Lower lobe of right lung (tissue), 2 donors: ENCODE data around the gene AK4. TPM values are rescaled to one million over a fixed set of nuclear protein-coding genes. Genes with fewer than 3 reads are reported as not detected.

Experiments used
- ATAC-seq, 2 donors: fragments of 200-7000 bp; cut with Tn5 transposase; one replicate each; pipeline ENCODE4 v1.9.1; 2020 to 2022; ENCODE audit warnings: mild to moderate bottlenecking in 2 of 2, moderate library complexity in 2 of 2
- DNase-seq: peaks from one replicate; pipeline ENCODE4 v3.0.0-alpha.2; 2020
- H3K27ac ChIP-seq: fragments of 200-600 bp; one replicate; pipeline ENCODE4 v1.8.0; 2022
- H3K27me3 ChIP-seq: fragments of 200-600 bp; one replicate; pipeline ENCODE4 v1.8.0; 2022; ENCODE audit warnings: low read depth
- H3K36me3 ChIP-seq: fragments of 200-600 bp; one replicate; pipeline ENCODE4 v1.8.0; 2022; ENCODE audit warnings: mild to moderate bottlenecking
- H3K4me1 ChIP-seq: fragments of 200-600 bp; one replicate; pipeline ENCODE4 v1.8.0; 2022
- H3K4me3 ChIP-seq: fragments of 200-600 bp; one replicate; pipeline ENCODE4 v1.8.0; 2022; ENCODE audit warnings: mild to moderate bottlenecking
- H3K9me3 ChIP-seq: fragments of 200-600 bp; one replicate; pipeline ENCODE4 v1.8.0; 2022
- intact Hi-C: fragments of 100-400 bp; cut with DNase I; formaldehyde crosslinking; loops from one replicate; pipeline ENCODE4 v1.11.0; 2022
- total RNA-seq: library from RNA; stranded (reverse); fragmentation: NEBNext Ultra II Directional; extraction: Animal tissue kit (Norgen Biotek cat#: 25700); gene quantifications from one replicate; pipeline ENCODE4 v1.2.1, GENCODE V29; 2021
- TF ChIP-seq, protein P1 (sequence below): fragments of 200-600 bp; IDR thresholded peaks from one replicate; pipeline ENCODE4 v1.8.0; 2022; ENCODE audit warnings: antibody characterized with exemption, mild to moderate bottlenecking
- donor health status: DM: no; HTN: yes; CAD: no; lungs with severe emphysema.

Gene AK4
- total RNA-seq, 1 donor from 2014 or later = 7.0 TPM

GRCh38 chr1:65214340-65215027, 66.5 kb downstream of the AK4 start:
- Histone ChIP-seq H3K36me3 (no peaks in the 10 kb centered on the region), H3K4me3 (no peak overlapping the region), H3K9me3 (no peaks in the 10 kb centered on the region), H3K27me3 (no peaks in the 10 kb centered on the region), H3K4me1 (no peaks in the 10 kb centered on the region), H3K27ac (no peak overlapping the region)
- intact Hi-C loops = no loop called here
- ATAC-seq (no peak), DNase-seq (no peak)
- TF ChIP-seq, protein P1, sequence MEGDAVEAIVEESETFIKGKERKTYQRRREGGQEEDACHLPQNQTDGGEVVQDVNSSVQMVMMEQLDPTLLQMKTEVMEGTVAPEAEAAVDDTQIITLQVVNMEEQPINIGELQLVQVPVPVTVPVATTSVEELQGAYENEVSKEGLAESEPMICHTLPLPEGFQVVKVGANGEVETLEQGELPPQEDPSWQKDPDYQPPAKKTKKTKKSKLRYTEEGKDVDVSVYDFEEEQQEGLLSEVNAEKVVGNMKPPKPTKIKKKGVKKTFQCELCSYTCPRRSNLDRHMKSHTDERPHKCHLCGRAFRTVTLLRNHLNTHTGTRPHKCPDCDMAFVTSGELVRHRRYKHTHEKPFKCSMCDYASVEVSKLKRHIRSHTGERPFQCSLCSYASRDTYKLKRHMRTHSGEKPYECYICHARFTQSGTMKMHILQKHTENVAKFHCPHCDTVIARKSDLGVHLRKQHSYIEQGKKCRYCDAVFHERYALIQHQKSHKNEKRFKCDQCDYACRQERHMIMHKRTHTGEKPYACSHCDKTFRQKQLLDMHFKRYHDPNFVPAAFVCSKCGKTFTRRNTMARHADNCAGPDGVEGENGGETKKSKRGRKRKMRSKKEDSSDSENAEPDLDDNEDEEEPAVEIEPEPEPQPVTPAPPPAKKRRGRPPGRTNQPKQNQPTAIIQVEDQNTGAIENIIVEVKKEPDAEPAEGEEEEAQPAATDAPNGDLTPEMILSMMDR = no peak

DNA sequence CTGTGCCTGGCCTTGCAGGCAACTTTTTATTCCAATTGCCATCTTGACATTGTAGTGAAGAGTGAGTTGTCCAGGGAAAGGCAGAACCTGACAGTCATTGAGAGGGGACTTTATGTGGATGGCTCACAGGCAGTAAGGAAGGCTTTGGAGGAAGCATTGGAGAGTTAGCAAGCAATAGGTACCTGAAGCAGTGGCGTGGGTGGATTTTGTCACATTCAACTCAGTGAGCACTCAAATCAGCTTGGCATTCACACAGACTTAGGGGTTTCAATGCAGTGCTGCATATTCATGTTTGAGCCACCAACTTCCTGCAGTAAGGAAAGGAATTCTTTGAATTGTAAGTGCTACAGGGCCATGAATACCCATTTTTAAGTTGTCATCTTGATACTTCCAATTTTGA, 69.0 kb downstream of the AK4 start:
- intact Hi-C loops = no loop called here
- Histone ChIP-seq H3K4me1 (no peaks in the 10 kb centered on the region), H3K27me3 (no peaks in the 10 kb centered on the region), H3K9me3 (no peaks in the 10 kb centered on the region), H3K27ac (no peak overlapping the region), H3K4me3 (no peak overlapping the region), H3K36me3 (no peaks in the 10 kb centered on the region)
- ATAC-seq (no peak), DNase-seq (no peak)
- TF ChIP-seq, protein P1 = no peak

- Histone ChIP-seq H3K4me1 (no peaks in the 10 kb centered on the region), H3K4me3 (no peak overlapping the region), H3K27ac (no peak overlapping the region), H3K27me3 (no peaks in the 10 kb centered on the region), H3K9me3 (no peaks in the 10 kb centered on the region), H3K36me3 (no peaks in the 10 kb centered on the region)
- TF ChIP-seq, protein P1 = no peak
- no peak for DNase-seq
- intact Hi-C loops = no loop called here
- no peak for ATAC-seq
Observed at GRCh38 chr1:65221638-65222339, 73.8 kb downstream of the AK4 start.

- H3K36me3 ChIP-seq = no peaks in the 10 kb centered on the region
- H3K4me3 ChIP-seq = no peak overlapping the region
- H3K4me1 ChIP-seq = no peaks in the 10 kb centered on the region
- TF ChIP-seq, protein P1 = no peak
- intact Hi-C loops = no loop called here
- DNase-seq = no peak
- no peak for ATAC-seq
- H3K9me3 ChIP-seq = no peaks in the 10 kb centered on the region
- H3K27me3 ChIP-seq = no peaks in the 10 kb centered on the region
- no peak overlapping the region for H3K27ac ChIP-seq
Observed at GRCh38 chr1:65222340-65222940, 74.4 kb downstream of the AK4 start.

- Histone ChIP-seq H3K27ac (no peak overlapping the region), H3K4me1 (no peaks in the 10 kb centered on the region), H3K4me3 (no peak overlapping the region), H3K27me3 (no peaks in the 10 kb centered on the region), H3K36me3 (no peaks in the 10 kb centered on the region), H3K9me3 (no peaks in the 10 kb centered on the region)
- DNase-seq (no peak), ATAC-seq (no peak)
- TF ChIP-seq, protein P1 = no peak
- intact Hi-C loops = no loop called here
Observed at GRCh38 chr1:65224681-65225091, 76.7 kb downstream of the AK4 start.
